Neutrophil (primary cell): ENCODE data around the gene ADCK2.

Source experiments
- H3K27ac ChIP-seq: fragments of 200-600 bp; sonication (generic); 2 replicates; pipeline ENCODE4 v1.5.1; 2016; ENCODE audit warnings: mild to moderate bottlenecking, moderate library complexity
- H3K27me3 ChIP-seq: fragments of 200-600 bp; sonication (generic); 2 replicates; pipeline ENCODE4 v1.6.0; 2016; ENCODE audit warnings: mild to moderate bottlenecking
- H3K36me3 ChIP-seq: fragments of 200-600 bp; sonication (generic); 2 replicates; pipeline ENCODE4 v1.5.1; 2017
- H3K4me1 ChIP-seq, 2 experiments: fragments of 200-600 bp in 1 of 2; sonication (generic) in 1 of 2; 1 replicate in 1 of 2; 2 replicates in 1 of 2; pipeline versions ENCODE4 v1.5.1 to v1.6.1; 2013 to 2016; ENCODE audit warnings: low read depth in 1 of 2, low read length in 1 of 2, mild to moderate bottlenecking in 1 of 2, moderate library complexity in 1 of 2; ENCODE audit not compliant: control insufficient read depth in 1 of 2, insufficient read depth in 1 of 2
- H3K4me3 ChIP-seq, 2 experiments: fragments of 200-600 bp in 1 of 2; sonication (generic) in 1 of 2; 1 replicate in 1 of 2; 2 replicates in 1 of 2; pipeline ENCODE4 v1.5.1; 2013 to 2016; ENCODE audit warnings: low read depth in 1 of 2, low read length in 1 of 2, mild to moderate bottlenecking in 1 of 2, moderate library complexity in 1 of 2
- H3K9me3 ChIP-seq: fragments of 200-600 bp; sonication (generic); 2 replicates; pipeline ENCODE4 v1.5.1; 2016
- TF ChIP-seq, protein P1 (sequence below): fragments of 200-600 bp; sonication (generic); IDR thresholded peaks from 2 replicates; pipeline ENCODE4 v1.5.1; 2016; ENCODE audit warnings: antibody characterized with exemption

Gene ADCK2

DNA sequence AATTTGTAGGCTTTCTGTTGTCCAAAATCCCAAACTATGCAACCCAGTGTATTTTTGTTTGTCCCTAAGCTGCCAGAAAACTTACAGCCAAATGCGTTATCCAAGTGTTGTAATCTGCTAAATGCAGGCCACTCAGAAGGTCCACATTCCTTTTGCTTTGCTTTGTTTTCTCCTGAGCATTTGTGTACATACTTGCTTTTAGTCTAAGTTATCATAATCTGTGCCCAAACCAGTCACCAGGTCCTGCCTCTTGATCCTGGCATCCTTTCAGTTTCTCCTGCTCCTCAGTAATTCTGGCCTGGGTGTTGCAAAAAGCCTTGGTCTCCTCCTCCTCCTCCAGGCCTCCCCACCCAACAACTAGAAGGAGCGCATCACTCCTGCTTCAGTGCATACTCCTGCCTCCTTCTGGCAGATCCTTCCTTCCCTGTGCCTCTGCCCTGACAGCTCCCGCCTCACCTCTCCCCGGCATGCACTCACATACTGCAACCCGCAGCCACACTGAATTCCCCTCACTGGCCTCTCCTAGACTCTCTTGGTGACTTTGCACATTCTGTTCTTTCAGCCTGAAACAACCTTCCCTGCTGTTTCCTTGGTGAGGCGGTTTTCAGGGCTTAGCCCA lies 34.5 kb upstream of the ADCK2 start:
- TF ChIP-seq, protein P1, sequence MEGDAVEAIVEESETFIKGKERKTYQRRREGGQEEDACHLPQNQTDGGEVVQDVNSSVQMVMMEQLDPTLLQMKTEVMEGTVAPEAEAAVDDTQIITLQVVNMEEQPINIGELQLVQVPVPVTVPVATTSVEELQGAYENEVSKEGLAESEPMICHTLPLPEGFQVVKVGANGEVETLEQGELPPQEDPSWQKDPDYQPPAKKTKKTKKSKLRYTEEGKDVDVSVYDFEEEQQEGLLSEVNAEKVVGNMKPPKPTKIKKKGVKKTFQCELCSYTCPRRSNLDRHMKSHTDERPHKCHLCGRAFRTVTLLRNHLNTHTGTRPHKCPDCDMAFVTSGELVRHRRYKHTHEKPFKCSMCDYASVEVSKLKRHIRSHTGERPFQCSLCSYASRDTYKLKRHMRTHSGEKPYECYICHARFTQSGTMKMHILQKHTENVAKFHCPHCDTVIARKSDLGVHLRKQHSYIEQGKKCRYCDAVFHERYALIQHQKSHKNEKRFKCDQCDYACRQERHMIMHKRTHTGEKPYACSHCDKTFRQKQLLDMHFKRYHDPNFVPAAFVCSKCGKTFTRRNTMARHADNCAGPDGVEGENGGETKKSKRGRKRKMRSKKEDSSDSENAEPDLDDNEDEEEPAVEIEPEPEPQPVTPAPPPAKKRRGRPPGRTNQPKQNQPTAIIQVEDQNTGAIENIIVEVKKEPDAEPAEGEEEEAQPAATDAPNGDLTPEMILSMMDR: no peak
- H3K4me1 ChIP-seq: peaks cover 7 to 17% of the 10 kb centered on the region in 2 experiments
- H3K4me3 ChIP-seq: no peak overlapping the region
- H3K36me3 ChIP-seq: no peaks in the 10 kb centered on the region
- H3K27me3 ChIP-seq: peaks cover 86% of the 10 kb centered on the region
- no peaks in the 10 kb centered on the region for H3K9me3 ChIP-seq
- no peak overlapping the region for H3K27ac ChIP-seq

DNA sequence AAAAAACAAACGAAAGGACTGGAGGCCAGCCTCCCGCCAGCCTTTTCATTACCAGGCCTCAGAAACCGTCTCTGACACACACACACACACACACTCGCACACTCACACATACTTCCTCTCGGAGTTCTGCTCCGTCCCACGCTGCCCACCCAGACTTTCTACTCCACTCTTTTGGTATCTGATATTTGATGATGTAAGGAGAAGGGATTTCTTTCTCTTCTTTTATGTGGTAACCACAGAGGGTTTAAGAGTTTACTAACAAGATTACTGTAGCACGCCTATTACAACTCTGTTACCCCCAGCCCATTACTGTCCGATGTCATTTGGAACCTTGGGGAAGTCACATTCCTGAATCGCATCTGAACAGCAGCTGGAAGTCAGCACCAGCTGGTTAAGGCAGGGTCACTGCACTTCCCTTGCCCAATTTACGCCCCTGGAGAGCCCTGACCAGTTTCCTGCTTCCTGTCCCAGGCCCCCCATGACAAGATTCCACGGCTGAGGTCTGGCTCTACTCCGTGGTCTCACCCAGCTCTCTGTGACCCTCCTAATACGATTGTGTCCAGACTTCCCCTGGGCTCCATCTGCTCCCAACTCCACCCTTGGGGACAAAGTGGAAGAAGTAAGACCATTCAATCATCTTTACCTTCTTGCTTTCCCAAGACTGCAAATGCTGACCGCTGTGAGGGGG lies 33.2 kb upstream of the ADCK2 start:
- H3K4me1 ChIP-seq: peaks cover 7 to 17% of the 10 kb centered on the region in 2 experiments
- TF ChIP-seq, protein P1: no peak
- peaks cover 94% of the 10 kb centered on the region for H3K27me3 ChIP-seq
- no peaks in the 10 kb centered on the region for H3K9me3 ChIP-seq
- no peak overlapping the region for H3K27ac ChIP-seq
- H3K36me3 ChIP-seq: no peaks in the 10 kb centered on the region
- peak overlapping the region in 1 of 2 experiments; percentile 35 for H3K4me3 ChIP-seq

DNA sequence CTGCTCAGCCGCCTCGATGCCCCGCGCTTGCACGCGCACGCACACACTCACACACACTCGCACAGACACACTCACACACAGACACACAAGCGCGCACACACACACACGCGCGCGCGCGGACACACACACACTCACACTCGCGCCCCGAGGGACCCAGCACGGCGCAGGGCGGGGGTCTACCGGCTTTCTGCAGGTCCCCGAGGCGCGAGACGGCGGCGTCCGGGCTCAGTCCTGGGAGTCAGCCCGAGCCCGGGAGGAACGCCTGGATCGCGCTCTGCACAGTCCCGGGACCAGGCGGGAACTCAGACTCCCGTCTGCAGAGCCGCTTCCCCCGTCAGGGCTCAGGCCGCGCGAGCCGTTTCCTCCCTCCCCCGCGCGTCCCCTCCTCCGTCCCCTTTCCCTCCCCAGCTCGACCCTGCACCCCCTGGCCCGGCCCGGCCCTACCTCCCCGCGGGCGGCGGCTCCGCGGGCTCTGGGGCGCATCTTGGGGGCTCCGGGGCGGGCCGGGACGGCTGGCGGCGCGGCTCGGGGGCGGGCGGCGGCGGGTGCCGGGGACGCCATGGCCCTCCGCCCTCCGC lies 32.6 kb upstream of the ADCK2 start:
- no peaks in the 10 kb centered on the region for H3K36me3 ChIP-seq
- no peak overlapping the region for H3K27ac ChIP-seq
- peaks cover 7 to 17% of the 10 kb centered on the region in 2 experiments for H3K4me1 ChIP-seq
- H3K4me3 ChIP-seq: peak overlapping the region in 1 of 2 experiments; percentile 35
- TF ChIP-seq, protein P1: no peak
- H3K9me3 ChIP-seq: no peaks in the 10 kb centered on the region
- H3K27me3 ChIP-seq: peaks cover 98% of the 10 kb centered on the region

DNA sequence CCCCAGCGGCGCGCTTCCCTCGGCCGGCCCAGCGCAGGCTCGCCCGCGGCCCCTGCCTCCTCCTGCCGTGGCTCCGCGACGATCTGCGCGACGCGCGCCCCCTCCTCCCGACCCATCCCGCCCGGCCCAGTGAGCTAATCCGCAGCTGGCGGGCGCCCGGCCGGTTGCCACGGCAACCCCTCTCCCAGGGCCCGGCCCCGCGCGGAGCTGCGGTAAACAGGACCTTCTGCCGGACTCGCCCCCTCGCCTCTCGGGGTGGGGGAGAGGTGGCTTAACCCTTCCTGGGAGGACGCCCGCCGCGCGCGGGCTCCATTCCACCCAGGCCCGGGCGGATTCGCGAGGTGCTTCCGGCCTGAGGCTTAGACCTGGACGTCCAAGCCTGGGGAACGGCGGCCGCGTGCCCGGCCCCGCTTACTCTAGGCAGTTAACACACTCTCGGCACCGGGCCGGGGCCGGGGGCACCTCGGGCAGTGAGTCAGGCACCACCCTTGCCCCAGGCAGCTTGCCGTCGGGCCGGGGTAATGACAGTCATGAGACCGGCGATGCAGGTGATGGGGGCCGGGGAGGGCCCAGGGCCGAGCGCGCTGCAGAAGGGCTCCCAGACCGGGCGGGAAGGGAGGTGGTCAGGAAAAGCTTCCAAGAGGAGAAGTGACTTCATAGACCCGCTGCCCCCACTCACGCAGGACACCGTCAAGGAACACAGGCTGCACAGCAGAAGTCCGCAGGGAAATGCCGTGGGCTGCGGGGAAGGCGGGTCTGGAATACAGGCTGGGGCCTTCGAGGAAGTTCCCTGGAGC lies 31.8 kb upstream of the ADCK2 start, which contains the start of gene DENND2A:
Gene DENND2A (minus strand): TSS at position 87 of the 797 bp plus-strand sequence. CDS start 38,416 bp downstream, outside the sequence.
- peaks cover 100% of the 10 kb centered on the region for H3K27me3 ChIP-seq
- no peaks in the 10 kb centered on the region for H3K9me3 ChIP-seq
- H3K36me3 ChIP-seq: no peaks in the 10 kb centered on the region
- peaks cover 7 to 17% of the 10 kb centered on the region in 2 experiments for H3K4me1 ChIP-seq
- peak within 1 kb of the TSS in 1 of 2 experiments; percentile 35 for H3K4me3 ChIP-seq
- no peak within 1 kb of the TSS for H3K27ac ChIP-seq
- TF ChIP-seq, protein P1: no peak

DNA sequence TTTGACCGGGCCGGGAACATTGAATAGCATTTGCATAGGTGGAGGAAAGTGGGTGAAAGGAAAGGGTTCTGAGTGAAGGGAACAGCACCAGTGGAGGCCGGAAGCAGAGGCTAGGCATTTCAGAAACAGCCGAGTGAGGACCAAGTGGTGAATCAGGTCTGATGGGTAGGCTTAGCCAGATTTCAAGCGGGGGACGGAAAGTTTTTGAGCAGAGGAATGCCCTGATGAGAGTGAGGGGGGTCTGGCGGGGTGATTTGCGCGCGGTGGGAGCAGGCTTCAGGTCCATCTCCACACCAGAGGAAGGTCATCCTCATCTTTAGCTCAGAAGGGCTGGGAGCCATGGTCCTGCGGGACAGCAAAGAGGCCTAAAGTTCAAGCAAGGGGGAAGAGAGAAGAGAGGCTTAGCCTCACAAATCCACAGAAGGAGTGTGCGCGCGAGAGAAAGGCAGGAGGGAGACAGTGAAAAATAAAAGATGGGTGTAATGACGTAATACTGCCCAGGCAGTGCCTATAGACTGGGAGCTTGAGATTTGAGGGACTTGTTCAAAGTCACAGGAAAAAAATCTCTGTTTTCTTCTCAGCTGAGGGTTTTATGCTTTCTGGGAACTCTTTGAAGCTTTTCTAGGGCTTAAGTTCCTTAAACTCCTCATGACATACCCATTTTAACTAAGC lies 31.1 kb upstream of the ADCK2 start:
- H3K36me3 ChIP-seq: no peaks in the 10 kb centered on the region

More for the DNA sequence above, 31.1 kb upstream of the ADCK2 start:
- peaks cover 7 to 17% of the 10 kb centered on the region in 2 experiments for H3K4me1 ChIP-seq
- H3K4me3 ChIP-seq: no peak overlapping the region
- no peaks in the 10 kb centered on the region for H3K9me3 ChIP-seq
- TF ChIP-seq, protein P1: no peak
- H3K27ac ChIP-seq: no peak overlapping the region
- peaks cover 100% of the 10 kb centered on the region for H3K27me3 ChIP-seq
